HG02870 (cell line): ENCODE results near the gene FRK.
A peak's percentile ranks its signal among the peaks of the same experiment; 100 is the strongest.
"Not testable (repeated sequence)": the region's sequence is repeated elsewhere in the genome, so short reads cannot be mapped to it uniquely, and the experiment has no call there.

Experiments
- ATAC-seq: cut with Tn5 transposase; IDR thresholded peaks from one replicate; pipeline ENCODE4 v1.9.1; 2021; ENCODE audit warnings: mild to moderate bottlenecking, moderate library complexity; ENCODE audit not compliant: unreplicated experiment

FRK gene

DNA sequence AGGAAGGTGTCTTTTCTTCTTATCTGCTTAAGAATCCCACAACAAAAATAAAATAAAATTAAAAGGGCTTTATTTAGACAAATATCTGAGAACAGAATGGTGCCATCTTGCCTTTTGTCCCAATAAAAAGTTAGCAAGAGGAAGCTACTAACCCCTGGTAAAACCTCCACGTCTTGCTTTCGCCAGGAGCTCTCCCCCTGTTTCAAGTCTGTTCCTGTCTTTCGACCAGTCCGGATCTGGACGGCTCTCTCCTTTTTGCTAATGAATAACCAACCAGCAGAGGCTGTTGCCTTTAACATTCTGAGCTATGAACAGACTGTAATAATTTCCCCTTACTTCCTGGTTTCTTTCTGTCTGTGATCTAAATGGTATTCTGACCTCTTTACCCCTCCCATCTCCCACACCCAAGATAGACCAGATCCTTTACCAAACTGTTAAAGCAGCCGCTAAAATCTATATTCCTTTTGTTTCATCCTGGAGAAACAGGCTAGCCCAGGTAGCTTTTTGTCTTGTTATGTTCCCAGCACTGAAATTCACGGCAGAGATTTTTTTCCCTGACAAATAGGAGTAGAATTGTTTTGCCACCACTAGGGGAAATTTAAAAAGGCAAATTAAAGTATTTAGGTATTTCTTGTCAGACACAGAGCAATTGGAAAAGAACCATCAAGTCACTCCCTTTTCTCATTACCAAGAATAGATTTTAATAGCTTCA is at the start of gene FRK:
TSS of gene FRK (minus strand) at position 320 of the 712 bp plus-strand sequence. CDS start 580 bp downstream, outside the sequence.
- no peak for ATAC-seq

DNA sequence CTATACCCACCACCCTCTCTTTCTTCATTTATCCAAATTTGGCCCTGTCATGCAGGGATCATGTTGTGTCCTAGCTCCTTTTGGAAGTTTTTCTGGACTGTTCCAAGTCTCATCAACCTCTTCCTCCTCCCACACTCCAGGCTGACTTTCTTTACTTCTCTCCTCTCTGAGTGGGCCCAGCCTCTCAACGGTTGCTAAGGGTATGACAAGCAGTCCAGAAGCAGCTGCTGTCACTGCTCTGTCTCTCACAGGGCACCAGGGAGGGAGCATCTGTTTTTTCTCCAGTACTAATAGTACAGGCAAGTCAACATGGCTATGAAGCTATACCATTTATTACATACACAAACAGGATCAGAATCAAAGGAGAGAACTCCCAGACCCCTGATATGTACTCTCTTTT is 48.1 kb upstream of the FRK start:
- no peak for ATAC-seq

- no peak for ATAC-seq
Observed at GRCh38 chr6:116106146-116106545, 45.5 kb upstream of the FRK start.

GRCh38 chr6:116105247-116105646 is 44.6 kb upstream of the FRK start:
- ATAC-seq: no peak

DNA sequence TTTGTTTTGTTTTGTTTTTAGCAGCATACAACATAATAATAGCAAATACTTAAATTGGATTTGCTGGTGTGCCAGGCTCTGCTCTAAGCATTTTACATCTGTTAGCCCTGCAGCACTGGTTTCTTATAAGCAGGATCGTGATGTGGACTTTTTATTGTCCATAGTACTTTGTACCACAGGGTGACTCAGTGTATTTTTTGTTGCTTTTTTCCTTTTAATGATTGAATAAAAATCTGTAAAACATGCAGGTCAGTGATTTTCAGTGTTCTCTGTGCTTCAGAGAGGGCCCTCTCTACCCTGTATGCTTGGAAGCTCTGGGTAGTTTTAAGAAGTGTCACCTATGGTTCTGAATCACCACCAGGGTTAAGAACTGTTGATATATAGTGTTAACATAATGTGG is 43.9 kb upstream of the FRK start:
- ATAC-seq: no peak

DNA sequence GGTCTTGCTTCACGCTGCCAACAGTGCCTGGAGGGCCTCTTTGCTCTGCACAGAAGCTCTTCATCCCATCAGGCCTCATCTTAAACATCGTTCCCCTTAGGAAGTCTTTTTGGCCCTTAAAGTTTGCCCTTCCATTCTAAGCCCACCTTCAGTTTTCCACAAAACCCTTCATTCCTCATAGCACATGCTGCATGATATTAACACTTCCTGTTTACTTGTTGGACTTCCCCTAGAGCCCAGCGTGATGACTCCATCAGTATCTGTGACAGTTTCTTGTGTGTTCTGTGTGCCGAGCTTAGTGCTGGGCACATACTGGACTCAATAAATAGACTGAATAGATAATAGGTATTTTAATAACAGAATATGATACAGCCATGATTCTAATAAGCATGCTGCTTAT is 42.2 kb upstream of the FRK start:
- ATAC-seq: no peak

DNA sequence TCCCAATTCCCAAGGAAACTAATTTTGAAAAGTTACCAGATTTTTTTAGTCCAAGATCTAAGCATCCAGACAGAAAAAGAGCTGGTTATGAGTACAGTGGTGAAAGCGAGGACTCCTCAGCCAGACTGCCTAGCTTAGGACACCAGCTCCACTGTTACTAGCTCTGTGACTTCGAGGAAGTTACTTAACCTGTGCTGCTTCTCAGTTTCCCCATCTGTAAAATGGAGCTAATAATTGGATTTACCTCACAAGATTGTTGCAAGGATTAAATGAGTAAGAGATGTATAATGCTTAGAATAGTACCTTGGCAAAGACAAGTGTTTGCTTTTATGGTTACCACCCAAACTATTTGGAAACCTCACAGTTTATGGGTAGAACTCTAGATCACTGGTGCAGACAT is 41.1 kb upstream of the FRK start:
- no peak for ATAC-seq

- no peak for ATAC-seq
Observed at GRCh38 chr6:116101302-116101718, 40.6 kb upstream of the FRK start.

DNA sequence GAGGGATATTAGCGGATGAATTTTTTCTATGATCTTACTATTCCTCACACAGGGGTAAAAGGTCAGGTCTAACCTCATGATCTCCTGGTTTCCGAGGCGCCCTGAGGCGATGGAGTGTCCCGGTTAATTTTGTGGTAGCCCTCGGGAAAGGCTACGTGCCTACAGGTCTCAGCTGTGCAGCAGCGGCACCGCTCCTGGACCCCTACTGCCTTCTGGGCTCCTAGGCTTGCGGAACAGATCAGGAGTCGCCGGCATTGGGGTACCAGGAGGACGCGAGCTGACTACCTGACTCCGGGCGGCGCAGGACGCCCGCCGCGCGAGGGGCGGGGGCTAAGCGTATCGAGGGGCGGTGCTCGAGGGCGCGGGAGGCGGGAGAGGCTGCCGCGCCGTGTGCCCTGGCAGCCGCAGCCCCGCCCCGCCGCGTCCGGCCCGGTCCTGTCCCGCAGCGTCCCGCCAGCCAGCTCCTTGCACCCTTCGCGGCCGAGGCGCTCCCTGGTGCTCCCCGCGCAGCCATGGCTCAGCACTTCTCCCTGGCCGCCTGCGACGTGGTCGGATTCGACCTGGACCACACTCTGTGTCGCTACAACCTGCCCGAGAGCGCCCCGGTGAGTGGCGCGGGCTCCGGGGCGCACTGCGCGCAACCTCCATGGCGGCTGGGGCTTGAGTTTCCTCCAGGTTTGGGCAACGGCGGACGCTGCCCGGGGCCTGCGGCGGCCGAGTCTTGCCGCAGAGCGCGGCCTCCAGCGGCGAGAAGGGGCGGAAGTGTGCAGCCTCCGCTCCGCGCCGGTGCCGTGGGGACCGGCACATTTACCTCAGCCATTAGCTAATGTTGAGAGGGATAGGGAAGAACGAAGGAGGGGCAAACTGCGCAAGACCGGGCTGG is 40.0 kb upstream of the FRK start, which contains the start of gene NT5DC1:
TSS of gene NT5DC1 (plus strand) at position 435 of the 883 bp plus-strand sequence. CDS start at position 513, 78 bp downstream.
- peak; percentile 80 for ATAC-seq

- no peak for ATAC-seq
Observed at GRCh38 chr6:116099036-116099435, 38.3 kb upstream of the FRK start.

GRCh38 chr6:116096979-116097816 is 36.5 kb upstream of the FRK start:
- ATAC-seq: no peak

- ATAC-seq: not testable (repeated sequence)
Observed at GRCh38 chr6:116096048-116096759, 35.5 kb upstream of the FRK start.

DNA sequence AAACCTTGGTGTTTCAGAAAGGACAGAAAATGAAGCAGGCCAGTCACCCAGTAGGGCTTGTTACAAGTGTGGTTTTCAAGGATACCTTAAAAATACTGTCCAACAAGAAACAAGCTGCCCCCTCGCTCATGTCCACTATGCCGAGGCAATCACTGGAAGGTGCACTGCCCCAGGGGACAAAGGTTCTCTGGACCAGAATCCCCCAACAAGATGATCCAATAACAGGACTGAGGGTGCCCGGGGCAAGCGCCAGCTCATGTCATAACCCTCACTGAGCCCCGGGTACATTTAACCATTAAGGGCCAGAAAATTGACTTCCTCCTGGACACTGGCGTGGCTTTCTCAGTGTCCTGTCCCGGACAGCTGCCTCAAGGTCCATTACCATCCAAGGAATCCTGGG is 33.4 kb upstream of the FRK start:
- ATAC-seq: no peak

DNA sequence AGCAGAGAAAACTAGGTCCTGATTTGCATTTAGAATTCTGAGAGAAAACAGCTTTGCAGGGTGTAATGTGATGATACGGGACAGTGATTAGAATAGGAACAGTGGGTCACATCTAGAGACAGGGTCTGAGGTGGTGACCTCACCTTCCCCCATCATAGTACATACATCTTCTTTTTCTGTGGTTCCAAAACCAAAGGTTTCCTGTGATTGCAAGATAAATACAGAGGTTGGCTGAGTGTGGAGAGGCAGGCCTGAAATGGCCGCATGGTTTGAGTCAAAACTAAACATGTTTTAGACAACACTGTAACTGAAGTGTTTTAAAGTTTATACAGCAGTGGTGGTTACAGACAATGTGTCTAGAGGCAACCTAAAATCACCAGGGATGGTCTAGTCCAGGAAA is 29.6 kb upstream of the FRK start:
- peak; percentile 74 for ATAC-seq

- ATAC-seq: no peak
Observed at GRCh38 chr6:116088946-116089345, 28.3 kb upstream of the FRK start.

DNA sequence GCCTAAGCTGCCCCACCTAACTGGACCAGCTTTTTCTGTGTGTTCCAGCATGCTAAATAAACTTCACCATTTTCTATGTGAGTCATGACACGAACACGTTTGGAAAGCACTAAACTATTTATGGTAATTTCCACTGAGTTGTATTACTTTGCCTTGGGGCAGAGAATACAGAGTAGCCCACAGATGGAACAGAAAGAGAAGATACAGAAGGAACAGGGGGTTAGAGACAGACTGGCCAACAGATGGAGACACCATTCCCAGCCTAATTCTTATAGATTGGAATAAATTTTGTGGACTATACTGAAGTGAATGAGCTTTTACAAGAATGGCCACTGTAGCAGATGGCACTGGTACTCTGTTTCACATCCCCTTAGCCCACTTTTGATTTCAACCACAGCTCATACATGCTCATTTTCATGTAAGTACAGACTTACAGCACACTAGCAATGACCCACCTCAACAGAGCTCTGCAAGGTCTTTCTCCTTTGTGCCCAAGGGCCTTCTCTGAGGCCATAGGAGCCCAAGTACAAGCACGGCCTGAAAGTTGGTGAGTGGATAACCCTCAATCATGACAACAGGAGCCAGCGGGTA is 26.8 kb upstream of the FRK start:
- peak; percentile 87 for ATAC-seq

DNA sequence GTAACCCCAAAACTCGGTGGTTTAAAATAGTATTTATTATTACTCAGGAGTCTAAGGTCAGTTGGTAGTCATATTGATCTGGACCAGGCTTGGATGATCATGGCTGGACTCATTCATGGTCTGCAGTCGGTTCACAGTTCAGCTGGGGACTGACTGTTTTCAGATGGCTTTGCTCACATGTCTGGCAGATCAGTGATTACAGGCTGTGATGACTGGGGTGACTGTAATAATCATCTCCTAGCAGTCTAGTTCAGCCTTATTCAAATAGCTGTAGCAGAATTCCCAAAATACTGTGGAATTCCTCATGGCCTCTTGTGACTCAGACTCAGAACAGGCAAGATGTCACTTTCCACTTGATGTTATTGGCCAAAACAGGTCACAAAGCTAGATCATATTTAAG is 23.6 kb upstream of the FRK start:
- no peak for ATAC-seq

- no peak for ATAC-seq
Observed at GRCh38 chr6:116083052-116083451, 22.4 kb upstream of the FRK start.

- no peak for ATAC-seq
Observed at GRCh38 chr6:116078945-116079344, 18.3 kb upstream of the FRK start.

DNA sequence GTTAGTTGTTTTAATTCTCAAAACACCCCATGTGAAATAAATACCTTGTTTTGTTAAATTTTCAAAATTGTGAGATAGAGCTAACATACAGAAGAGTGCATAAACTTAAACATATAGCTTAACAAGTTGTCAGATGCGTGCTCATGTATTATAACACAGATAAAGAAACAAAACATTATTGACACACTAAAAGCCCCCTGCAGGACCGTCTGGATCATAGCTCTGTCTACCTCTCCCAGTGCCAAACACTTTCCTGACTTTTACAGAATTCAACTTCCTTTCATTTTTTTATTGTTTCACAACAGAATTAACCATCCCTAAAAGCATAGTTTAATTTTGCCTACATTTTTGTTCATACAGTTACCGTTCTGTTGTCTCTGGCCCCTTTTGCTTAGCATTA is 17.8 kb upstream of the FRK start:
- ATAC-seq: no peak
